GM19239 (cell line): Measurements from ENCODE around the gene KRTAP1-4.
"Not testable (repeated sequence)": the region's sequence is repeated elsewhere in the genome, so short reads cannot be mapped to it uniquely, and the experiment has no call there.

Source experiments
- DNase-seq: peaks from one replicate; pipeline ENCODE4 v3.0.0; 2011; ENCODE audit warnings: low spot score; ENCODE audit not compliant: insufficient read length
- FAIRE-seq: peaks from 2 replicates; lab custom pipeline; 2011; peaks lifted over from hg19 to GRCh38; lab: Jason Lieb, UNC

Gene KRTAP1-4

DNA sequence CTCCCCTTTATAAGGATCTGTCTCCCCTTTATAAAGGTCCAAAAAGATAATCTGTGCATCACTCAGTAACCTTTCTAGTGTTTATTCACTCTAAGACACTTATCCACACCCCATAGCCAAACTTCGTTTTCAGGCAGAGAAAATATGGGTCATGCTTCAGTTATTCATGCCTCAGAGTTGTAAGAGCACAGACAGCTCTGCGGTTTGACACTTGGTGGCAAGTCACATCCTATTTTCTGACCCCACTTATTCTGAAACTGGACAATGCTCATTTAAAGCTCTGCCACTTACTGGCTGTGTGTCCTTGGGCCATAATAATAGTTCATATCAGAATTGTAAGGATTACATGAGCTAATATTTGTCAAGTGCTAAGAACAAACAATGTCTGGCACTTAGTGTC, 19.1 kb upstream of the KRTAP1-4 start:
- FAIRE-seq: no peak
- DNase-seq: no peak

GRCh38 chr17:41048441-41048840, 18.4 kb upstream of the KRTAP1-4 start:
- FAIRE-seq (no peak), DNase-seq (no peak)

DNA sequence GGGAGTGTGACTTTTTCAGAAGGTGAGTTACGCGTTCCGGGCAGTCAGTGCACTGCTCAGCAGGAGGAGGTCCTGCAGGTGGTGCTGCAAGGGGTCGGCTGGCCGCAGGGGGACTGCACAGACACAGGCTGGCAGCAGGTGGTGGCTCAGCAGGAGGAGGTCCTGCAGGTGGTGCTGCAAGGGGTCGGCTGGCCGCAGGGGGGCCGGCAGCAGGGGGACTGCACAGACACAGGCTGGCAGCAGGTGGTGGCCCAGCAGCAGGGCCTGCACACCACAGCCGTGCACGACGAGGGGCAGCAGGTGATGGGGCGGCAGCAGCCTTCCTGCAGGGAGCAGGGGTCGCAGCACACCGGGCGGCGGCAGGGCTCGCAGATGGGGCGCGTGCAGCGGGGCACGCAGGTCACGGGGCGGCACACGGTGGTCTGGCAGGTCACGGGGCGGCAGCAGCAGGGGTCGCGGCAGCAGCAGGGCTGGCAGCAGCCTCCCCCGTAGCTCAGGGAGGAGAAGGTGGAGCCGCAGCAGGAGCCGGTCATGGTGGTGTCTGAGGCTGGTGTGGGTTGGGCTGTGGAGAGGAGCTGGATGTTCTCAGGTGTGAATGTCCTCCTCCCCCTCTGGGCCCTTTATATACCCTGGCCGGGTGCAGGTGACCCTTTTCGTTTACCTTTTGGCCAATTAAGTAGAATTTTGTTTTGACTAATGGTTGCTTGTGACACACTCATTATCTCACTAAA, 16.9 kb upstream of the KRTAP1-4 start, which contains the start of gene KRTAP2-1:
KRTAP2-1 (minus strand) TSS at position 582 of the 731 bp plus-strand sequence; CDS start at position 533, 49 bp downstream.
- FAIRE-seq, DNase-seq: not testable (repeated sequence)

- DNase-seq (no peak), FAIRE-seq (no peak)
Measured at GRCh38 chr17:41042953-41043352, 13.0 kb upstream of the KRTAP1-4 start.

DNA sequence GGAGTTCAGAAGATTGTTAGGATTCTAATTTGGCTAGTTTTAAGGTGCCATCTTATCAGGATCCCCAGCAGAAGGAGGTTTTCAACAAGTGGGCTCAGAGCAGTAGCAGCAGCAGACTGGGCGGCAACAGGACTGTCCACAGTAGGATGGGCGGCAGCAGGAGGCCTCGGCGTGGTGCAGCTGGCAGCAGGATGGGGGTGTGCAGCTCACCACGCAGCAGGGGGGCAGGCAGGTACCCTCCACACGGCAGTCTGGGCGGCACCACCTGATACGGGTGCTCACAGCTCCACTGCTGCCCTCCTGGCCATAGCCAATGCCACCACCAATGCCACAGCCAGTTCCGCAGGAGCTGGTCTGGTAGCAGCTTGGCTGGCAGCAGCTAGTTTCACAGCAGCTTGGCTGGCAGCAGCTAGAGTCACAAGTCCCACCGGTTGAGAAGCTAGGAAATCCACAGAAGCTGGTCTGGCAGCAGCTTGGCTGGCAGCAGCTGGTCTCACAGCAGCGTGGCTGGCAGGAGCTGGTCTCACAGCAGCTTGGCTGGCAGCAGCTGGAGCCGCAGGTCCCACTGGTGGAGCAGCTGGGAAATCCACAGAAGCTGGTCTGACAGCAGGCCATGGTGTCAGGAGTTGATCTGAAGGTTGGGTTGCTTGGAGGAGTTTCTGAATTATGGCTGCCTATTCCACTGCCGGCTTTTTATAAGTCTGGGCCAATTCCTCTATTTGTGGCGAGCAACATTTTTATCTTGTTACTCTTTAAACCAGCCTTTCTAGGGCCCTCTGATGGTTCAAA, 11.0 kb upstream of the KRTAP1-4 start, which contains the start of gene KRTAP1-1:
KRTAP1-1 (minus strand) TSS at position 668 of the 789 bp plus-strand sequence; CDS start at position 615, 53 bp downstream.
- not testable (repeated sequence) for FAIRE-seq

DNA sequence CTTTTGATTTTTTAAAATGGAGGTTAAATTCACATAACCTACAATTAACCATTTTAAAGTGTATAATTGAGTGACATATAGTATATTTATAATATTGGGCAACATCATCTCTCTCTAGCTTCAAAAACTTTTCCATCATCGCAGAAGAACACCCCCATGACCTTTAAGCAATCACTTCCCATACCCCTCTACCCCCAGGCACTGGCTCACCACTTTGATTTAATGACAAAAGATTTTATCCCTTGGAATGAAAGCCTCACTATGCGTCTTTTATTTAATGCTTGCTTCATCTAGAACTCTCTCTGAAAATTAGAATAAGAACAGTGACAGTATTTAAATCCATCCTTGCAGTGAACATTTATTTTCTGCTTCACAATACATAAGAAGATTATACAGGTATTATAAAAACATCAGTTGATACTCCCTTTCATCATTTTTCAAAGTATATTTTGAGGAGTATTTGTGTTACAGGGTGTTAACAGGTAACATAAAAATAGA, 7.9 kb upstream of the KRTAP1-4 start:
- FAIRE-seq (no peak), DNase-seq (no peak)

More for the DNA sequence above, 11.0 kb upstream of the KRTAP1-4 start, which contains the start of gene KRTAP1-1:
- not testable (repeated sequence) for DNase-seq

GRCh38 chr17:41034346-41034935, 4.4 kb upstream of the KRTAP1-4 start, which contains the start of gene KRTAP1-3:
KRTAP1-3 (minus strand) TSS chr17:41034874; CDS start chr17:41034821, 53 bp downstream.
- not testable (repeated sequence) for FAIRE-seq

DNA sequence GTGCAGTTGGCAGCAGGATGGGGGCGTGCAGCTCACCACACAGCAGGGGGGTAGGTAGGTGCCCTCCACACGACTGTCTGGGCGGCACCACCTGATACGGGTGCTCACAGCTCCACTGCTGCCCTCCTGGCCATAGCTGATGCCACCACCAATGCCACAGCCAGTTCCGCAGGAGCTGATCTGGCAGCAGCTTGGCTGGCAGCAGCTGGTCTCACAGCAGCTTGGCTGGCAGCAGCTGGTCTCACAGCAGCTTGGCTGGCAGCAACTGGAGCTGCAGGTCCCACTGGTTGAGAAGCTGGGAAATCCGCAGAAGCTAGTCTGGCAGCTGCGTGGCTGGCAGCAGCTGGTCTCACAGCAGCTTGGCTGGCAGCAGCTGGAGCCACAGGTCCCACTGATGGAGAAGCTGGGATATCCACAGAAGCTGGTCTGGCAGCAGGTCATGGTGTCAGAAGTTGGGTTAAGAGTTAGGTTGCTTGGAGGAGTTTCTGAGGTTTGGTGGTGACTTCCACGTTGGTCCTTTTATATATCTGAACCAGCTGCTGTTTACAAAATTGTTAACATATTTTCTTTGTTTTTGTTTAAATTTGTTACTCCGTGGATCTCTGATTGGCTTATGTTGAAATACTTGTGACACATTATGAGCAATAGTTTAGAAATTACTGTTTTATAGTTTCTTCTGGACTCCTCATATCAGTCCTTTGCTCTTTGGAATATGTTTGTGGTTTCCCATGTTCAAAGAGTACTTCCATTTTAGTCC, 3.1 kb downstream of the KRTAP1-4 start, which contains the start of gene KRTAP1-5:
KRTAP1-5 (minus strand) TSS at position 494 of the 757 bp plus-strand sequence; CDS start at position 441, 53 bp downstream.
- no peak for DNase-seq
- FAIRE-seq: no peak

More at GRCh38 chr17:41034346-41034935, 4.4 kb upstream of the KRTAP1-4 start, which contains the start of gene KRTAP1-3:
- not testable (repeated sequence) for DNase-seq

- no peak for FAIRE-seq
- DNase-seq: no peak
Measured at GRCh38 chr17:41024697-41025096, 5.3 kb downstream of the KRTAP1-4 start.

- no peak for DNase-seq
- no peak for FAIRE-seq
Measured at GRCh38 chr17:41020336-41020735, 9.7 kb downstream of the KRTAP1-4 start.

DNA sequence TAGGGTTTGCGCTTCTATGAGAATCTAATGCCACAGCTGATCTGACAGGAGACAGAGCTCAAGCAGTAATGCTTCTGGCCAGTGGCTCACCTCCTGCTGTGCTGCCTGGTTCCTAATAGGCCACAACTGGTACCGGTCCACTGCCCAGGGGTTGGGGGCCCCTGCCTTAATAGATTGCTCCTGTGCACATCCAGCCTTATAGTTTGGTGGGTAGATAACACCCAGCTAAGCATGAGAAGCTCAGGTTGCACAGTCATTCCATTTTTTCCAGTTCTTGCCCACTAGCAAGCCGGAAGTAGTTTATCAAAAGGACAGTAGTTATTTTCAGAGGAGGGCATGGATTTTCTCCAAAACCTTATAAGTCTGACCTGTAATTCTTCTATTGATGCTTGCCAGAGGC, 10.6 kb downstream of the KRTAP1-4 start:
- DNase-seq (no peak), FAIRE-seq (no peak)

DNA sequence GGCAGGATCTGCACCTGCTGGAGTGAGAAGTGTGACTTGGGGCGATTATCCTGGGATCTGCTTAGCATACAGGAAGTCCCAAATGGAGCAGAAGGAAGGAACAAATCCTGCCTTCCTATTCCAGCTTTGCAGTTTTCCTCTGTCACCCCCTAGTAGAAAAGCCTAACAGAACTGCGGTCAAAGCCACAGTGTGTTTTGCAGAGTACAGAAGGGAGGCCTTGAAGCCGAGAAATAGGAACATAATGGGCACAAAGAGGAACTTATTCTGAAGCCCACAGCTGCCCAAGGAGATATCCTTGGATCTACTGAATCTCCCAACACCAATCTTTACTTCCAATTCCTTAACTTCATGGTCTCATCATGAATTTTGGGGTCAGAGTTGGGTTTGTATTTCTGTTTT, 11.5 kb downstream of the KRTAP1-4 start:
- DNase-seq (no peak), FAIRE-seq (no peak)

GRCh38 chr17:41016578-41017215, 13.3 kb downstream of the KRTAP1-4 start:
- FAIRE-seq (no peak), DNase-seq (no peak)

- no peak for DNase-seq
- no peak for FAIRE-seq
Measured at GRCh38 chr17:41015454-41015853, 14.5 kb downstream of the KRTAP1-4 start.

DNA sequence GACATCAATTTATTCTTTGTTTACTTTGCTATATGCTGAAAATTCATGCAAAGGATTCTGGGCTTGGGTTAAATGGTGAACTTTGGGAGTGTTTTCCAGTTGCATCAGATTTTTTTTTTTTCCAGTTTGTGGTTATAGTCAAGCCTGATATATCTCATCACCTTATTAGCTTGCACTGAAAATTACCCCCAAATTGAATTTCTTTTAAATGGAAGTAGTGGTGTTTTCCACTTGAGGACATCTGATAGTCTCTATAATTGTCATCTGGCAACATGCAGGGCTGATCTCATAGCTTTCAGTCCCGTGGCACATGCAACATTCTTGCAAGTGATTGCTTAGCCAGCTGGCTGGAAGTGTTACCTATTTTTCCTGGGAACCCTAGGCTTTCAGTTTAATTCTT, 16.4 kb downstream of the KRTAP1-4 start:
- DNase-seq (no peak), FAIRE-seq (no peak)

- FAIRE-seq: no peak
- no peak for DNase-seq
Measured at GRCh38 chr17:41013181-41013580, 16.8 kb downstream of the KRTAP1-4 start.

DNA sequence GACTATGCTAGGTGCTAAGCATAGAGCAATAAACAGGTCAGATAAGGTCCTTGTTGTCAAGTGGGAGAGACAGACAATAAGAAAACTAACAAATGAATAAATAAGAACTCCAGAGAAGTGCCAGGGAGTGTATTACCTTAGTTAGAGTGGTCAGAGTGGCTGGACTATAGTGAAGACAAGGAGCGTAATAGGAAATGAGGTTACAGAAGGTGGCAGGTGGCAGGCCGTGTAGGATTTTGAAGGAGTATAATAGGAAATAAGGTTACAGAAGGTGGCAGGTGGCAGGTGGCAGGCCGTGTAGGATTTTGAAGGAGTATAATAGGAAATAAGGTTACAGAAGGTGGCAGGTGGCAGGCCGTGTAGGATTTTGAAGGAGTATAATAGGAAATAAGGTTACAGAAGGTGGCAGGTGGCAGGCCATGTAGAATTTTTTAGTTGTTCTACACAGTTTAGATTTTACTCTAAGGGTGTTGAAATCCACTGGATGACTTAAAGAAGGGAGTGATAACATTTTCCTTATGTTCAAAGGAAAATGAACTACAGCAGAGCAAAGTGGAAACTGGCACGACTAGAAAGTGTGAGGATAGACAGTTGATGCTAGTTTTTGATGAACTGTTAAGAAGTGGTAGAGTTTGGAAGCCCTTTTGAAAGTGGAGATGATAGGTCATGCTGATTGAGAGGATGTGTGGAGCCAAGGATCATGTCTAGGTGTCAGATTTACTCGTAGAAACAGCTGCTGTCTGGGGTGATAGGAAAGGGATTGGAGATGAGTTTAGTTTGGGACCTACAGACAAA, 17.5 kb downstream of the KRTAP1-4 start:
- DNase-seq: no peak
- no peak for FAIRE-seq

GRCh38 chr17:41010441-41010840, 19.6 kb downstream of the KRTAP1-4 start:
- no peak for FAIRE-seq
- DNase-seq: no peak
